HepG2 (cell line): ENCODE data around the gene BDP1. TPM values are rescaled to one million over a fixed set of nuclear protein-coding genes. Genes with fewer than 3 reads are reported as not detected.
A peak's percentile ranks its signal among the peaks of the same experiment; 100 is the strongest.

Experiments
- ARHGAP35 ChIP-seq: sonication (generic); formaldehyde crosslinking; IDR thresholded peaks from 2 replicates; pipeline ENCODE4 v1.9.0; 2022; ENCODE audit warnings: mild to moderate bottlenecking, inconsistent platforms, moderate library complexity, missing genetic modification reagents, borderline replicate concordance
- CCAR2 ChIP-seq: fragments of 200-400 bp; formaldehyde crosslinking; optimal IDR thresholded peaks from 2 replicates; pipeline ENCODE3; 2018; ENCODE audit warnings: low read depth, mild to moderate bottlenecking, low read length, moderate library complexity
- FUBP1 ChIP-seq: sonication (generic); formaldehyde crosslinking; IDR thresholded peaks from 2 replicates; pipeline ENCODE4 v1.5.1; 2020; ENCODE audit warnings: missing genetic modification reagents, mild to moderate bottlenecking, borderline replicate concordance
- HOXA9 ChIP-seq: sonication (generic); formaldehyde crosslinking; IDR thresholded peaks from 2 replicates; pipeline ENCODE4 v1.8.1; 2022; ENCODE audit warnings: missing genetic modification reagents, mild to moderate bottlenecking, moderate library complexity, borderline replicate concordance
- NAIF1 ChIP-seq: sonication (generic); formaldehyde crosslinking; IDR thresholded peaks from 2 replicates; pipeline ENCODE4 v1.5.0; 2020; ENCODE audit warnings: mild to moderate bottlenecking, missing genetic modification reagents, borderline replicate concordance
- NFIB ChIP-seq: sonication (generic); formaldehyde crosslinking; IDR thresholded peaks from 2 replicates; pipeline ENCODE4 v1.9.0; 2021; ENCODE audit warnings: missing genetic modification reagents, mild to moderate bottlenecking, borderline replicate concordance
- RARA ChIP-seq: IDR thresholded peaks from 2 replicates; pipeline ENCODE4 v1.6.1; 2016; ENCODE audit warnings: missing genetic modification reagents, missing compliant biosample characterization
- ZBTB3 ChIP-seq: sonication (generic); formaldehyde crosslinking; IDR thresholded peaks from 2 replicates; pipeline ENCODE4 v1.4.0; 2020; ENCODE audit warnings: low read depth, mild to moderate bottlenecking, moderate library complexity, missing genetic modification reagents, borderline replicate concordance
- ZNF18 ChIP-seq: sonication (generic); formaldehyde crosslinking; IDR thresholded peaks from 2 replicates; pipeline ENCODE4 v1.8.0; 2022; ENCODE audit warnings: mild to moderate bottlenecking, missing genetic modification reagents; ENCODE audit not compliant: insufficient replicate concordance
- ZNF232 ChIP-seq: sonication (generic); formaldehyde crosslinking; IDR thresholded peaks from 2 replicates; pipeline ENCODE4 v1.4.0; 2020; ENCODE audit warnings: missing genetic modification reagents, borderline replicate concordance
- ZNF326 ChIP-seq: sonication (generic); formaldehyde crosslinking; IDR thresholded peaks from 2 replicates; pipeline ENCODE4 v1.4.0; 2020; ENCODE audit warnings: missing genetic modification reagents, borderline replicate concordance
- ZNF512B ChIP-seq: sonication (generic); formaldehyde crosslinking; IDR thresholded peaks from 2 replicates; pipeline ENCODE4 v1.5.1; 2020; ENCODE audit warnings: missing genetic modification reagents, mild to moderate bottlenecking, borderline replicate concordance
- ZNF609 ChIP-seq: sonication (generic); formaldehyde crosslinking; IDR thresholded peaks from 2 replicates; pipeline ENCODE4 v1.4.0; 2020; ENCODE audit warnings: mild to moderate bottlenecking, missing genetic modification reagents, borderline replicate concordance
- ZNF747 ChIP-seq: sonication (generic); formaldehyde crosslinking; IDR thresholded peaks from 2 replicates; pipeline ENCODE4 v1.8.1; 2023; ENCODE audit warnings: missing genetic modification reagents, mild to moderate bottlenecking, borderline replicate concordance
- ZNF773 ChIP-seq: sonication (generic); formaldehyde crosslinking; IDR thresholded peaks from 2 replicates; pipeline ENCODE4 v1.4.0; 2020; ENCODE audit warnings: missing genetic modification reagents, borderline replicate concordance
- polyA plus RNA-seq, 8 experiments: library from polyadenylated mRNA; depleted of rRNA in 3 of 8; stranded (reverse) in 7 of 8; unstranded in 1 of 8; fragments of >200 nt; fragmentation: Illumina TruSeq in 4 of 8; extraction: Trizol in 4 of 8; gene quantifications; 2 replicates each; pipeline versions ENCODE4 v1.2.1 to v1.2.3, GENCODE V29; 2011 to 2016; ENCODE audit warnings: low read depth in 4 of 8, missing spikeins in 1 of 8, mixed read lengths in 1 of 8; ENCODE audit not compliant: insufficient read depth in 1 of 8
- total RNA-seq, 5 experiments: library from RNA; depleted of rRNA; stranded (reverse); fragments of >200 nt; fragmentation: Illumina TruSeq; extraction: Trizol; gene quantifications; 2 replicates each; pipeline ENCODE4 v1.2.3, GENCODE V29; 2016; ENCODE audit warnings: low read depth in 1 of 5

The BDP1 gene
- total and polyA plus RNA-seq, 2 of the 13 experiments (the other 11 are each of a cell fraction or from before 2014, with no cell fraction given), result 10.2 to 22.4 TPM

- TF ChIP-seq ZNF232 (no peak), ZNF609 (CRISPR knock-in tag) (peak; percentile 28; the same call in 1 of the 2 replicates), NFIB (CRISPR knock-in tag) (no peak), NAIF1 (CRISPR knock-in tag) (no peak), ZNF326 (CRISPR knock-in tag) (no peak), ZBTB3 (CRISPR knock-in tag) (peak; percentile 71; the same call in 1 of the 2 replicates), ZNF18 (CRISPR knock-in tag) (no peak), FUBP1 (no peak), ZNF747 (peak; percentile 74), RARA (CRISPR knock-in tag) (peak; percentile 29), CCAR2 (no peak), ZNF773 (CRISPR knock-in tag) (no peak), ZNF512B (peak; percentile 66; the same call in 1 of the 2 replicates), ARHGAP35 (CRISPR knock-in tag) (peak; percentile 21; the same call in 1 of the 2 replicates), HOXA9 (CRISPR knock-in tag) (no peak)
Measured at GRCh38 chr5:71455427-71456361, at the start of gene BDP1 (continued).
